Measurements from ENCODE around the gene GSK3A.
A peak's percentile ranks its signal among the peaks of the same experiment; 100 is the strongest.

Gene GSK3A

GRCh38 chr19:42247640-42248199 is 5.3 kb upstream of the GSK3A start:
- no peaks in the 10 kb centered on the region for H3K9me3 ChIP-seq (ENCODE audit: control insufficient read depth, low read length)
- no peaks in the 10 kb centered on the region for H3K27me3 ChIP-seq (ENCODE audit: control insufficient read depth, insufficient read depth, low read length, poor library complexity, severe bottlenecking)
- H3K4me1 ChIP-seq (ENCODE audit: control insufficient read depth, insufficient read depth, low read length), result peaks cover 19% of the 10 kb centered on the region
- 88 to 97% methylated on average over 2 to 4 of the region's 6 CpGs for WGBS, 2 experiments
- H3K4me3 ChIP-seq (ENCODE audit: insufficient read depth, low read depth, low read length), result no peak overlapping the region
- H3K36me3 ChIP-seq (ENCODE audit: control insufficient read depth, insufficient read depth, low read length), result peaks cover 9% of the 10 kb centered on the region
- H3K27ac ChIP-seq (ENCODE audit: insufficient read depth, low read depth, low read length, poor library complexity, severe bottlenecking), result no peak overlapping the region

GRCh38 chr19:42246922-42247639 is 4.7 kb upstream of the GSK3A start:
- WGBS, 2 experiments, result 92 to 93% methylated on average over 7 of the region's 7 CpGs
- H3K4me3 ChIP-seq (ENCODE audit: insufficient read depth, low read depth, low read length), result no peak overlapping the region
- H3K27me3 ChIP-seq (ENCODE audit: control insufficient read depth, insufficient read depth, low read length, poor library complexity, severe bottlenecking), result no peaks in the 10 kb centered on the region
- H3K27ac ChIP-seq (ENCODE audit: insufficient read depth, low read depth, low read length, poor library complexity, severe bottlenecking), result no peak overlapping the region
- H3K36me3 ChIP-seq (ENCODE audit: control insufficient read depth, insufficient read depth, low read length), result peaks cover 9% of the 10 kb centered on the region
- H3K4me1 ChIP-seq (ENCODE audit: control insufficient read depth, insufficient read depth, low read length), result peaks cover 14% of the 10 kb centered on the region
- no peaks in the 10 kb centered on the region for H3K9me3 ChIP-seq (ENCODE audit: control insufficient read depth, low read length)

- no peak overlapping the region for H3K27ac ChIP-seq (ENCODE audit: insufficient read depth, low read depth, low read length, poor library complexity, severe bottlenecking)
- no peaks in the 10 kb centered on the region for H3K9me3 ChIP-seq (ENCODE audit: control insufficient read depth, low read length)
- H3K4me3 ChIP-seq (ENCODE audit: insufficient read depth, low read depth, low read length), result no peak overlapping the region
- H3K27me3 ChIP-seq (ENCODE audit: control insufficient read depth, insufficient read depth, low read length, poor library complexity, severe bottlenecking), result no peaks in the 10 kb centered on the region
- WGBS, 2 experiments, result 51 to 52% methylated on average over 10 of the region's 10 CpGs
- peaks cover 7% of the 10 kb centered on the region for H3K4me1 ChIP-seq (ENCODE audit: control insufficient read depth, insufficient read depth, low read length)
- peaks cover 9% of the 10 kb centered on the region for H3K36me3 ChIP-seq (ENCODE audit: control insufficient read depth, insufficient read depth, low read length)
Observed at GRCh38 chr19:42246143-42246921, 3.9 kb upstream of the GSK3A start.

- 91% methylated on average over 10 of the region's 10 CpGs for WGBS, 2 experiments
- Histone ChIP-seq H3K27ac (ENCODE audit: insufficient read depth, low read depth, low read length, poor library complexity, severe bottlenecking) (no peak overlapping the region), H3K4me3 (ENCODE audit: insufficient read depth, low read depth, low read length) (no peak overlapping the region), H3K36me3 (ENCODE audit: control insufficient read depth, insufficient read depth, low read length) (peaks cover 9% of the 10 kb centered on the region), H3K4me1 (ENCODE audit: control insufficient read depth, insufficient read depth, low read length) (peaks cover 3% of the 10 kb centered on the region), H3K9me3 (ENCODE audit: control insufficient read depth, low read length) (no peaks in the 10 kb centered on the region), H3K27me3 (ENCODE audit: control insufficient read depth, insufficient read depth, low read length, poor library complexity, severe bottlenecking) (no peaks in the 10 kb centered on the region)
Observed at GRCh38 chr19:42245231-42245630, 2.8 kb upstream of the GSK3A start.

- Histone ChIP-seq H3K27ac (ENCODE audit: insufficient read depth, low read depth, low read length, poor library complexity, severe bottlenecking) (no peak overlapping the region), H3K27me3 (ENCODE audit: control insufficient read depth, insufficient read depth, low read length, poor library complexity, severe bottlenecking) (no peaks in the 10 kb centered on the region), H3K36me3 (ENCODE audit: control insufficient read depth, insufficient read depth, low read length) (peaks cover 15% of the 10 kb centered on the region), H3K4me3 (ENCODE audit: insufficient read depth, low read depth, low read length) (peak overlapping the region; percentile 36), H3K9me3 (ENCODE audit: control insufficient read depth, low read length) (no peaks in the 10 kb centered on the region), H3K4me1 (ENCODE audit: control insufficient read depth, insufficient read depth, low read length) (peaks cover 3% of the 10 kb centered on the region)
- 17 to 18% methylated on average over 45 of the region's 45 CpGs for WGBS, 2 experiments
Observed at GRCh38 chr19:42244347-42245220, 2.2 kb upstream of the GSK3A start.

- Histone ChIP-seq H3K9me3 (ENCODE audit: control insufficient read depth, low read length) (no peaks in the 10 kb centered on the region), H3K36me3 (ENCODE audit: control insufficient read depth, insufficient read depth, low read length) (peaks cover 5% of the 10 kb centered on the region), H3K4me1 (ENCODE audit: control insufficient read depth, insufficient read depth, low read length) (no peaks in the 10 kb centered on the region), H3K27me3 (ENCODE audit: control insufficient read depth, insufficient read depth, low read length, poor library complexity, severe bottlenecking) (no peaks in the 10 kb centered on the region), H3K27ac (ENCODE audit: insufficient read depth, low read depth, low read length, poor library complexity, severe bottlenecking) (no peak overlapping the region), H3K4me3 (ENCODE audit: insufficient read depth, low read depth, low read length) (peak overlapping the region; percentile 62)
- WGBS, 2 experiments, result 0 to 1% methylated on average over 49 of the region's 49 CpGs
Observed at GRCh38 chr19:42242069-42242511, 312 bp downstream of the GSK3A start.

- H3K4me3 ChIP-seq (ENCODE audit: insufficient read depth, low read depth, low read length), result peak overlapping the region; percentile 62
- WGBS, 2 experiments, result 86 to 88% methylated on average over 3 of the region's 3 CpGs
- no peak overlapping the region for H3K27ac ChIP-seq (ENCODE audit: insufficient read depth, low read depth, low read length, poor library complexity, severe bottlenecking)
- no peaks in the 10 kb centered on the region for H3K27me3 ChIP-seq (ENCODE audit: control insufficient read depth, insufficient read depth, low read length, poor library complexity, severe bottlenecking)
- H3K9me3 ChIP-seq (ENCODE audit: control insufficient read depth, low read length), result no peaks in the 10 kb centered on the region
- H3K4me1 ChIP-seq (ENCODE audit: control insufficient read depth, insufficient read depth, low read length), result no peaks in the 10 kb centered on the region
- H3K36me3 ChIP-seq (ENCODE audit: control insufficient read depth, insufficient read depth, low read length), result peaks cover 12% of the 10 kb centered on the region
Observed at GRCh38 chr19:42241279-42241678, 1.1 kb downstream of the GSK3A start.

GRCh38 chr19:42239544-42240220 is 2.7 kb downstream of the GSK3A start:
- Histone ChIP-seq H3K9me3 (ENCODE audit: control insufficient read depth, low read length) (no peaks in the 10 kb centered on the region), H3K36me3 (ENCODE audit: control insufficient read depth, insufficient read depth, low read length) (peaks cover 24% of the 10 kb centered on the region), H3K27ac (ENCODE audit: insufficient read depth, low read depth, low read length, poor library complexity, severe bottlenecking) (no peak overlapping the region), H3K27me3 (ENCODE audit: control insufficient read depth, insufficient read depth, low read length, poor library complexity, severe bottlenecking) (no peaks in the 10 kb centered on the region), H3K4me1 (ENCODE audit: control insufficient read depth, insufficient read depth, low read length) (no peaks in the 10 kb centered on the region), H3K4me3 (ENCODE audit: insufficient read depth, low read depth, low read length) (no peak overlapping the region)
- 93 to 95% methylated on average over 10 of the region's 10 CpGs for WGBS, 2 experiments

- no peak overlapping the region for H3K4me3 ChIP-seq (ENCODE audit: insufficient read depth, low read depth, low read length)
- H3K4me1 ChIP-seq (ENCODE audit: control insufficient read depth, insufficient read depth, low read length), result no peaks in the 10 kb centered on the region
- H3K27me3 ChIP-seq (ENCODE audit: control insufficient read depth, insufficient read depth, low read length, poor library complexity, severe bottlenecking), result no peaks in the 10 kb centered on the region
- H3K9me3 ChIP-seq (ENCODE audit: control insufficient read depth, low read length), result no peaks in the 10 kb centered on the region
- no peak overlapping the region for H3K27ac ChIP-seq (ENCODE audit: insufficient read depth, low read depth, low read length, poor library complexity, severe bottlenecking)
- peaks cover 43% of the 10 kb centered on the region for H3K36me3 ChIP-seq (ENCODE audit: control insufficient read depth, insufficient read depth, low read length)
- 93 to 94% methylated on average over 5 of the region's 5 CpGs for WGBS, 2 experiments
Observed at GRCh38 chr19:42235181-42235580, 7.2 kb downstream of the GSK3A start.

All from ectodermal cell (in vitro differentiated cells).